AG04450 (cell line): ENCODE data around the gene SLIT2. TPM values are rescaled to one million over a fixed set of nuclear protein-coding genes. Genes with fewer than 3 reads are reported as not detected.
A peak's percentile ranks its signal among the peaks of the same experiment; 100 is the strongest.

Source experiments
- CTCF ChIA-PET: fragments of 300-600, 350-600 bp; formaldehyde crosslinking; extraction: SDS; loops from one replicate; lab custom pipeline; 2022; ENCODE audit warnings: antibody characterized with exemption, inconsistent platforms; lab: Charles Lee
- POLR2A ChIA-PET: fragments of 350-600 bp; formaldehyde crosslinking; extraction: SDS; loops from one replicate; lab custom pipeline; 2021; ENCODE audit warnings: antibody characterized with exemption, inconsistent platforms; lab: Yijun Ruan, JAX
- DNase-seq: peaks from one replicate; pipeline ENCODE4 v3.0.0-alpha.2; 2011; ENCODE audit warnings: low read depth, low spot score
- H3K27ac ChIP-seq: one replicate; pipeline ENCODE4 v1.5.1; 2012; ENCODE audit warnings: low read depth, low read length, control low read depth
- H3K27me3 ChIP-seq: one replicate; pipeline ENCODE4 v1.6.0; 2012; ENCODE audit warnings: low read length; ENCODE audit not compliant: control insufficient read depth, insufficient read depth
- H3K4me3 ChIP-seq: 2 replicates; pipeline ENCODE4 v1.5.1; 2011; ENCODE audit warnings: mild to moderate bottlenecking, low read depth, low read length, control low read depth
- H3K9me3 ChIP-seq: 2 replicates; pipeline ENCODE4 v1.5.1; 2012; ENCODE audit warnings: low read length; ENCODE audit not compliant: control insufficient read depth, insufficient read depth
- CTCF ChIP-seq: IDR thresholded peaks from 2 replicates; pipeline ENCODE4 v1.5.1; 2011; ENCODE audit warnings: low read depth, low read length, control low read depth, inconsistent platforms
- polyA minus RNA-seq: library from RNA; depleted of rRNA, polyadenylated mRNA; stranded (reverse); fragments of >200 nt; gene quantifications from 2 replicates; pipeline ENCODE4 v1.2.3, GENCODE V29; 2011; rRNA and poly(A)+ RNA removed
- polyA plus RNA-seq: library from polyadenylated mRNA; depleted of rRNA; stranded (reverse); fragments of >200 nt; gene quantifications from 2 replicates; pipeline ENCODE4 v1.2.3, GENCODE V29; 2011; rRNA removed

Gene SLIT2, protein sequence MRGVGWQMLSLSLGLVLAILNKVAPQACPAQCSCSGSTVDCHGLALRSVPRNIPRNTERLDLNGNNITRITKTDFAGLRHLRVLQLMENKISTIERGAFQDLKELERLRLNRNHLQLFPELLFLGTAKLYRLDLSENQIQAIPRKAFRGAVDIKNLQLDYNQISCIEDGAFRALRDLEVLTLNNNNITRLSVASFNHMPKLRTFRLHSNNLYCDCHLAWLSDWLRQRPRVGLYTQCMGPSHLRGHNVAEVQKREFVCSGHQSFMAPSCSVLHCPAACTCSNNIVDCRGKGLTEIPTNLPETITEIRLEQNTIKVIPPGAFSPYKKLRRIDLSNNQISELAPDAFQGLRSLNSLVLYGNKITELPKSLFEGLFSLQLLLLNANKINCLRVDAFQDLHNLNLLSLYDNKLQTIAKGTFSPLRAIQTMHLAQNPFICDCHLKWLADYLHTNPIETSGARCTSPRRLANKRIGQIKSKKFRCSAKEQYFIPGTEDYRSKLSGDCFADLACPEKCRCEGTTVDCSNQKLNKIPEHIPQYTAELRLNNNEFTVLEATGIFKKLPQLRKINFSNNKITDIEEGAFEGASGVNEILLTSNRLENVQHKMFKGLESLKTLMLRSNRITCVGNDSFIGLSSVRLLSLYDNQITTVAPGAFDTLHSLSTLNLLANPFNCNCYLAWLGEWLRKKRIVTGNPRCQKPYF (N-terminal part only)
- 15.2 and 16.0 TPM in 2 replicates for polyA plus RNA-seq
- polyA minus RNA-seq: 29.8 and 33.5 TPM in 2 replicates

- H3K9me3 ChIP-seq: no peaks in the 10 kb centered on the region
- CTCF ChIA-PET: interaction anchor here (0.8 to 1.2 kb wide), 3 partner anchors 10 to 19 kb away, joined by 3 to 4 read pairs (median 3); no protein-coding TSS in a partner anchor
- no peaks in the 10 kb centered on the region for H3K27me3 ChIP-seq
- peak; percentile 13; the same call in 1 of the 2 replicates for TF ChIP-seq CTCF
- H3K4me3 ChIP-seq: peak within 1 kb of the TSS; percentile 80
- POLR2A ChIA-PET: interaction anchor here (0.9 to 1.0 kb wide), 2 partner anchors 14 to 16 kb away, joined by 3 to 4 read pairs; no protein-coding TSS in a partner anchor
- H3K27ac ChIP-seq: peak within 1 kb of the TSS; percentile 21
- DNase-seq: peak; percentile 52
These were observed at the start of gene SLIT2 for GRCh38 chr4:20251796-20252655. Gene SLIT2, plus strand, starts transcription at chr4:20251905. Its CDS starts 1,911 bp downstream, at chr4:20253816.

DNA sequence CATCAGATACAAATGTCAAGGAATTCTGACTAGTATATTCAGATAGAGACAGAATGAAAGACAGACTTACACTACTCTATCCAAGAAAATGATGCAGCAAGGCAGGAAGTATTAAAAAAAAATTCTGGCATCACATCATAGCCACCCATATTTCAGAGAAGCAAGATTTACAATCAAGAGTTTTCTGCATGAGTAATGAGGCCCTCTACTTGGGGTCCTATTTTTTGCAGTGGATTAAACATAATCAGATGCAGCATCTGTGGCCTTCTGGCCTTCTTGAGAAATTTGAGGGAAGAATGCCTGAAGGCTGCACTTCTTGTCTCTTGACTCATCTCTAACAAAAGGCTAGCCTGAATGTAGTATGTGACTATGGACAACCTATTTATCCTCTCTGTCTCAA, 48.2 kb upstream of the SLIT2 start:
- POLR2A ChIA-PET: no interaction called here

DNA sequence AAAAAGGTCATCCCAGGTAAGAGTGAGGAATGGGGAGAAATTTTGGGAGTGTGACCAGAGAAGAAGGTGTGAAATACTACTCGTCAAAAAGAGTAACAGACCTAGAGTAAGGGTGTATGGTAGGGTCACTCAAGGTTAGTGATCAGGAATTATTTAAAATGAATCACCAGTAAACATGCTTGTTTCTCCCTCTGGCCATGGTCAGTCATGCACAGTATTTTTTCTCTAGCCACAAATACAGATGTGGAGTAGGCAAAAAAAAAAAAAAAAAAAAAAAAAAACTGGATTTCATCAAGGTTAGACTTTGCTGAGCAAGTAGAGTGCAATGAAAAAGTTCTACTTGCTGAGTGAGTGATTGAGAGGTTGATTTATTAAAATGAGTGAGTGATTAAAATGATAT, 34.2 kb upstream of the SLIT2 start:
- no peak for TF ChIP-seq CTCF
- POLR2A ChIA-PET: no interaction called here
- Histone ChIP-seq H3K4me3 (no peak overlapping the region), H3K27me3 (no peaks in the 10 kb centered on the region), H3K27ac (no peak overlapping the region), H3K9me3 (no peaks in the 10 kb centered on the region)
- no peak for DNase-seq
- CTCF ChIA-PET: no interaction called here

More for the DNA sequence above, 48.2 kb upstream of the SLIT2 start:
- H3K4me3 ChIP-seq: no peak overlapping the region
- TF ChIP-seq CTCF: no peak
- H3K9me3 ChIP-seq: no peaks in the 10 kb centered on the region
- H3K27ac ChIP-seq: no peak overlapping the region
- DNase-seq: peak; percentile 59
- H3K27me3 ChIP-seq: no peaks in the 10 kb centered on the region
- CTCF ChIA-PET: interaction anchor here (1.2 kb wide), 1 partner anchor 45 kb away, joined by 3 read pairs; no protein-coding TSS in a partner anchor

DNA sequence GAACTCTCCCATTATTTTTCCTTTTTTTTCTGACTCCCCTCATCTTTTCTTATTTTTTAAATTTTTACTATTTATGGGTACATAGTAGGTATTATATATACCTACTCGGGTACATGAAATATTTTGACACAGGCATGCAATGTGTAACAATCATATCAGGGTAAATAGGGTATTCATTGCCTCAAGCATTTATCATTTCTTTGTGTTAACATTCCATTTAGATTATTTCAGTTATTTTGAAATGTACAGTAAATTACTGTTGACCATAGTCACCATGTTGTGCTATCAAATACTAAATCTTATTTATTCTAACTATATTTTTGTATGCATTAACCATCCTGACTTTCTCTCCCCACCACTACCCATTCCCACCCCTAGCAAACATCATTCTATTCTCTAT, 33.8 kb upstream of the SLIT2 start:
- ChIA-PET CTCF (no interaction called here), POLR2A (no interaction called here)
- no peak for DNase-seq
- Histone ChIP-seq H3K27me3 (no peaks in the 10 kb centered on the region), H3K27ac (no peak overlapping the region), H3K4me3 (no peak overlapping the region), H3K9me3 (no peaks in the 10 kb centered on the region)
- TF ChIP-seq CTCF: no peak
